Heart left ventricle (tissue), 13 donors: Measurements from ENCODE around the gene TBC1D19.

Source experiments
- POLR2A ChIP-seq, 2 donors: fragments of 450-650 bp; IDR thresholded peaks; one replicate each; pipeline ENCODE4 v1.6.1; 2017; ENCODE audit warnings: antibody characterized with exemption in 2 of 2, mild to moderate bottlenecking in 2 of 2, moderate library complexity in 2 of 2
- TF ChIP-seq, protein P1 (sequence below), 12 donors: fragments of 200-600 bp; sonication (generic) in 4 of 12; IDR thresholded peaks; one replicate each; pipeline versions ENCODE4 v1.5.0 to v1.8.0; 2018 to 2022; ENCODE audit warnings: antibody characterized with exemption in 12 of 12, mild to moderate bottlenecking in 5 of 12
- donor health status: ischemic (EF 13 %, LVEDD 7.1; RV severe dilation, severe dysfunction).
- donor health status: DM: no; HTN: yes; CAD: no.
- donor health status: DM: no; HTN: no; CAD: no.
- donor health status: ischemic (EF 25% LVEDD 6.9; RV normal size, moderate dysfunction).
- donor health status: ischemic (EF 25% LVEDD 5.7; RV mildly dilated, moderate dysfunction).
- donor health status: ischemic (EF 35%, LVEDD 5.7; RV mildly dilated, moderate dysfunction).
- donor health status: nonischemic (EF 11% LVEDD 7.7; RV severe dilation, severe dysfunction).
- donor health status: DM: yes; HTN: yes; CAD: no.
- donor health status: PGD.
- donor health status: ischemic (EF 29% LVEDD 5.4; RV normal size, mild dysfunction).
- donor health status: nonischemic (EF 23%, LVEDD 6.1; RV moderate dilation, normal function).

- TF ChIP-seq POLR2A (IDR thresholded peaks at IDR 0.05): no peak
- TF ChIP-seq, protein P1, sequence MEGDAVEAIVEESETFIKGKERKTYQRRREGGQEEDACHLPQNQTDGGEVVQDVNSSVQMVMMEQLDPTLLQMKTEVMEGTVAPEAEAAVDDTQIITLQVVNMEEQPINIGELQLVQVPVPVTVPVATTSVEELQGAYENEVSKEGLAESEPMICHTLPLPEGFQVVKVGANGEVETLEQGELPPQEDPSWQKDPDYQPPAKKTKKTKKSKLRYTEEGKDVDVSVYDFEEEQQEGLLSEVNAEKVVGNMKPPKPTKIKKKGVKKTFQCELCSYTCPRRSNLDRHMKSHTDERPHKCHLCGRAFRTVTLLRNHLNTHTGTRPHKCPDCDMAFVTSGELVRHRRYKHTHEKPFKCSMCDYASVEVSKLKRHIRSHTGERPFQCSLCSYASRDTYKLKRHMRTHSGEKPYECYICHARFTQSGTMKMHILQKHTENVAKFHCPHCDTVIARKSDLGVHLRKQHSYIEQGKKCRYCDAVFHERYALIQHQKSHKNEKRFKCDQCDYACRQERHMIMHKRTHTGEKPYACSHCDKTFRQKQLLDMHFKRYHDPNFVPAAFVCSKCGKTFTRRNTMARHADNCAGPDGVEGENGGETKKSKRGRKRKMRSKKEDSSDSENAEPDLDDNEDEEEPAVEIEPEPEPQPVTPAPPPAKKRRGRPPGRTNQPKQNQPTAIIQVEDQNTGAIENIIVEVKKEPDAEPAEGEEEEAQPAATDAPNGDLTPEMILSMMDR (IDR thresholded peaks at IDR 0.05): no peak
Measured at GRCh38 chr4:26687728-26688127, 103.8 kb downstream of the TBC1D19 start.
